HEK293T (cell line): ENCODE data around the gene NTN3.

Experiments used
- CTCF ChIA-PET: fragments of 350-600 bp; formaldehyde crosslinking; extraction: SDS; loops from one replicate; lab custom pipeline; 2021; ENCODE audit warnings: antibody characterized with exemption, inconsistent platforms; lab: Yijun Ruan, JAX
- POLR2A ChIA-PET: fragments of 350-600 bp; formaldehyde crosslinking; extraction: SDS; loops from one replicate; lab custom pipeline; 2020; ENCODE audit warnings: antibody characterized with exemption, inconsistent platforms; lab: Yijun Ruan, JAX
- DNase-seq: peaks from one replicate; pipeline ENCODE4 v3.0.0; 2012; ENCODE audit warnings: mixed read lengths; ENCODE audit errors: extremely low spot score
- ARNT ChIP-seq: fragments of 450-650 bp; IDR thresholded peaks from 2 replicates; pipeline ENCODE4 v1.6.1; 2017; ENCODE audit warnings: mild to moderate bottlenecking
- BHLHE40 ChIP-seq: fragments of 450-650 bp; IDR thresholded peaks from 2 replicates; pipeline ENCODE4 v1.6.1; 2016; ENCODE audit warnings: mild to moderate bottlenecking, moderate library complexity, borderline replicate concordance
- CTBP1 ChIP-seq: fragments of 450-650 bp; IDR thresholded peaks from 2 replicates; pipeline ENCODE4 v1.6.1; 2016; ENCODE audit warnings: borderline replicate concordance
- ELF4 ChIP-seq: fragments of 450-650 bp; IDR thresholded peaks from 2 replicates; pipeline ENCODE4 v1.6.1; 2017; ENCODE audit warnings: antibody characterized with exemption
- FOXA1 ChIP-seq: fragments of 450-650 bp; IDR thresholded peaks from 2 replicates; pipeline ENCODE4 v1.6.1; 2016; ENCODE audit warnings: mild to moderate bottlenecking
- FOXK2 ChIP-seq: fragments of 450-650 bp; IDR thresholded peaks from 2 replicates; pipeline ENCODE4 v1.6.1; 2016; ENCODE audit warnings: mild to moderate bottlenecking
- FOXM1 ChIP-seq: fragments of 450-650 bp; IDR thresholded peaks from 2 replicates; pipeline ENCODE4 v1.6.1; 2017; ENCODE audit warnings: mild to moderate bottlenecking, borderline replicate concordance
- HDGF ChIP-seq: fragments of 450-650 bp; IDR thresholded peaks from 2 replicates; pipeline ENCODE4 v1.6.1; 2017; ENCODE audit warnings: antibody characterized with exemption, borderline replicate concordance
- L3MBTL2 ChIP-seq: fragments of 450-650 bp; conservative IDR thresholded peaks from 2 replicates; pipeline ENCODE4 v1.6.1; 2016; ENCODE audit warnings: mild to moderate bottlenecking
- LEF1 ChIP-seq: fragments of 450-650 bp; IDR thresholded peaks from 2 replicates; pipeline ENCODE4 v1.6.1; 2017; ENCODE audit warnings: mild to moderate bottlenecking, borderline replicate concordance
- NFRKB ChIP-seq: fragments of 450-650 bp; IDR thresholded peaks from 2 replicates; pipeline ENCODE4 v1.6.1; 2016; ENCODE audit warnings: mild to moderate bottlenecking, moderate library complexity
- SP1 ChIP-seq: fragments of 450-650 bp; IDR thresholded peaks from 2 replicates; pipeline ENCODE4 v1.6.1; 2017
- SUZ12 ChIP-seq: fragments of 450-650 bp; IDR thresholded peaks from 2 replicates; pipeline ENCODE4 v1.6.1; 2016; ENCODE audit warnings: mild to moderate bottlenecking
- TARDBP ChIP-seq: fragments of 450-650 bp; IDR thresholded peaks from 2 replicates; pipeline ENCODE4 v1.6.1; 2016
- ZNF384 ChIP-seq: fragments of 450-650 bp; IDR thresholded peaks from 2 replicates; pipeline ENCODE4 v1.6.1; 2016
- TF ChIP-seq, protein P1 (sequence below): fragments of 450-650 bp; IDR thresholded peaks from 2 replicates; pipeline ENCODE4 v1.6.1; 2016

Gene NTN3

DNA sequence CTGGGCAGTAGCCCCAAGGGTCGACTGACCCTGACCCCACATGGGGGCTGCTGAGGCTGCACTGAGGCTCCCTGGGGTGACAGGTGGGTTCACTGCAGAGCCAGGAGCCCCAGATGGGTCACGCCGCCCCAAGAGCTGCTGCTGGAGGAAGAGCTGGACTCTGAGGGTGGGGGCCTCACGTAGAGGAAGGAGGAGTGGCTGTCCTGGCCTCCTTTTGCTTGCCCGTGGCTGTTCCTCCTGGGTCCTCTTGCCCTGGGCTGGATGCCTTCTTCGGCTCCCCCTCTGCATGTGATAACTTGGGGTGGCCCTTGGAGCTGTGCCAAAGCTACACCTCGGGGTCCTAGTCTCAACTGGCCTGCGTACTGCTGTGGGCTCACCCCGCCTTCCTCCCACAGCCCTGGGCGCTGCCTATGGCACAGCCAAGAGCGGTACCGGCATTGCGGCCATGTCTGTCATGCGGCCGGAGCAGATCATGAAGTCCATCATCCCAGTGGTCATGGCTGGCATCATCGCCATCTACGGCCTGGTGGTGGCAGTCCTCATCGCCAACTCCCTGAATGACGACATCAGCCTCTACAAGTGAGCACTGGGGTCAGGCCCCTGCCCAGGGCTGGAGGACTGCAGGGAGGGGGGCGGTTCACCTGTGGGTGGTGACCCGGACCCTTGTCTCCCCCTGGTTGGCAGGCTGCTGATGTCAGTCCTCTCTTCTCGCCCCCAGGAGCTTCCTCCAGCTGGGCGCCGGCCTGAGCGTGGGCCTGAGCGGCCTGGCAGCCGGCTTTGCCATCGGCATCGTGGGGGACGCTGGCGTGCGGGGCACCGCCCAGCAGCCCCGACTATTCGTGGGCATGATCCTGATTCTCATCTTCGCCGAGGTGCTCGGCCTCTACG, 48.0 kb downstream of the NTN3 start:
- DNase-seq: no peak
- TF ChIP-seq FOXA1: no peak
- TF ChIP-seq, protein P1, sequence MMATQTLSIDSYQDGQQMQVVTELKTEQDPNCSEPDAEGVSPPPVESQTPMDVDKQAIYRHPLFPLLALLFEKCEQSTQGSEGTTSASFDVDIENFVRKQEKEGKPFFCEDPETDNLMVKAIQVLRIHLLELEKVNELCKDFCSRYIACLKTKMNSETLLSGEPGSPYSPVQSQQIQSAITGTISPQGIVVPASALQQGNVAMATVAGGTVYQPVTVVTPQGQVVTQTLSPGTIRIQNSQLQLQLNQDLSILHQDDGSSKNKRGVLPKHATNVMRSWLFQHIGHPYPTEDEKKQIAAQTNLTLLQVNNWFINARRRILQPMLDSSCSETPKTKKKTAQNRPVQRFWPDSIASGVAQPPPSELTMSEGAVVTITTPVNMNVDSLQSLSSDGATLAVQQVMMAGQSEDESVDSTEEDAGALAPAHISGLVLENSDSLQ: no peak
- no peak for TF ChIP-seq HDGF
- TF ChIP-seq FOXK2: no peak
- TF ChIP-seq L3MBTL2: no peak
- no peak for TF ChIP-seq NFRKB
- POLR2A ChIA-PET: interaction anchor here (0.9 to 1.8 kb wide), 4 partner anchors 12 to 50 kb away, joined by 4 to 8 read pairs (median 4); partner anchors contain the start of gene CEMP1
- CTCF ChIA-PET: no interaction called here

DNA sequence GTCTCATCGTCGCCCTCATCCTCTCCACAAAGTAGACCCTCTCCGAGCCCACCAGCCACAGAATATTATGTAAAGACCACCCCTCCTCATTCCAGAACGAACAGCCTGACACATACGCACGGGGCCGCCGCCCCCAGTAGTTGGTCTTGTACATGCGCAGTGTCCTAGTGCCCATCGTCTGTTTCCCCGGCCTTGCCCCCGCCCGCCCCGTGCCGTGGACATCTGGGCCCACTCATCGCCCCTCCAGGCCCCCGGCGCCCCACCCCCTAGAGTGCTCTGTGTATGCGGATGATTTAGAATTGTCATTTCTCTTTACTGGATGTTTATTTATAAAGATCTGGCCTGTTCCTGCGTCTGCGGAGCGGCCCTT, 48.6 kb downstream of the NTN3 start:
- ChIA-PET CTCF (interaction anchor here (0.6 kb wide), 1 partner anchor 211 kb away, joined by 4 read pairs; no protein-coding TSS in a partner anchor), POLR2A (interaction anchor here (0.9 to 1.8 kb wide), 6 partner anchors 9 to 83 kb away, joined by 3 to 8 read pairs (median 5); partner anchors contain the start of gene CEMP1)
- no peak for DNase-seq

DNA sequence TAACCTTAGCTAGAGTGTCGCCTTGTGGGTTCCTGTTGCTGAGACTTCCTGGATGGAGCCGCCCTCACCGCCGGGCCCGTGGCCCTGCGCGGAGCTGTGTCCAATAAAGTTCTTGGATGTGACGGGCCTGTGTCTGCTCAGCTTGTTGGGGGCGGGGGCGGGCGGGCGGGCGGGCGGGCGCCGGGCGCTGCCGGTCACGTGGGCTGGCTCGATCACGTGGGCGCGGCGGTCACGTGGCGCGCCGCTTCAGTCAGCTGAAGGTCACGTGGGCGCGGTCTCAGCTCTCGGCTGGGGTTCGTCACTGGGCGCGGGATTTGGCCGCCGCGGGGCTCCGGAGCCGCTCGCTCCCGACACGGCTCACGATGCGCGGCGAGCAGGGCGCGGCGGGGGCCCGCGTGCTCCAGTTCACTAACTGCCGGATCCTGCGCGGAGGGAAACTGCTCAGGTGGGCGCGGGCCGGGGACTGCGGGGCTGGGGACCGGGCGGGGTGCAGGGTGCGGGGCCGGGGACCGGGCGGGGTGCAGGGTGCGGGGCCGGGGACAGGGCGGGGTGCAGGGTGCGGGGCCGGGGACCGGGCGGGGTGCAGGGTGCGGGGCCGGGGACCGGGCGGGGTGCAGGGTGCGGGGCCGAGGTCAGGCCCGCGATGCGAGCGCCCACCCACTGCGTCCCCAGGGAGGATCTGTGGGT, 49.1 kb downstream of the NTN3 start, which contains the start of gene AMDHD2:
AMDHD2 (plus strand) TSS at position 275 of the 687 bp plus-strand sequence; CDS start at position 363, 88 bp downstream.
- peak; percentile 90 for DNase-seq
- CTCF ChIA-PET: interaction anchor here (0.6 kb wide), 1 partner anchor 210 kb away, joined by 4 read pairs; no protein-coding TSS in a partner anchor
- POLR2A ChIA-PET: interaction anchor here (0.9 to 1.8 kb wide), 7 partner anchors 9 to 241 kb away, joined by 3 to 8 read pairs (median 5); partner anchors contain the start of gene CEMP1

More for the DNA sequence above, 48.6 kb downstream of the NTN3 start:
- TF ChIP-seq ZNF384 (no peak), ELF4 (no peak), LEF1 (no peak), SP1 (no peak)

DNA sequence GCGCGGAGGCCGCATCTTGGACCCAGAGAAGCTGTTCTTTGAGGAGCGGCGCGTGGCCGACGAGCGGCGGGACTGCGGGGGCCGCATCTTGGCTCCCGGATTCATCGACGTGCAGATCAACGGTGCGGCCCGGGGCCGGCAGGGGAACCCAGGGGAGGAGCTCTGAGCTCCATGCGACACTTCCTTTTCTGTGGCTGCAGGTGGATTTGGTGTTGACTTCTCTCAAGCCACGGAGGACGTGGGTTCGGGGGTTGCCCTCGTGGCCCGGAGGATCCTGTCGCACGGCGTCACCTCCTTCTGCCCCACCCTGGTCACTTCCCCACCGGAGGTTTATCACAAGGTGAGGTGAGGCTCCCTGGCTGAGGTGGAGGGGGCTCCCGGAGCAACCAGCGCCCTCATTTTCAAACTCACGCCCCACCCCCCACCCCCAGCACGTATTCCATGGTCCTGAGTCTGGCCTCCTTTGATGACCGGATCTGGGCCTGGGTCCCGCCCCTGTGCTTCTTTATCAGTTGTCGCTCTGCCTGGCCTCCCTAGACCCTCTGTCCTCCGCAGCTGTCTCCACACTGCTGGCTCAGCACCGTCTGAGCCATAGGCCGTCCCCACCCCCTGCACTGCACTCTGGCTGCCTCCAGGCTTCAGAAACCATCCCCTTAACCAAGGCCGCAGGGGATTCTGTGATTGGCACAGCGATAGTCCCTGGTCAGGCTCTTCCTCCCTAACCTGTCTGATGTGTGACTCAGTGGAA, 49.9 kb downstream of the NTN3 start:
- no peak for DNase-seq
- ChIA-PET CTCF (no interaction called here), POLR2A (interaction anchor here (0.9 to 1.8 kb wide), 7 partner anchors 8 to 242 kb away, joined by 3 to 8 read pairs (median 5); partner anchors contain the start of gene CEMP1)
- TF ChIP-seq FOXA1 (no peak), NFRKB (no peak), TARDBP (no peak)
- TF ChIP-seq, protein P1: peak; percentile 38; the same call in 1 of the 2 replicates

More for the DNA sequence above, 49.1 kb downstream of the NTN3 start, which contains the start of gene AMDHD2:
- TF ChIP-seq ARNT: no peak
- no peak for TF ChIP-seq NFRKB
- TF ChIP-seq FOXM1: no peak
- TF ChIP-seq SUZ12: no peak
- no peak for TF ChIP-seq L3MBTL2
- TF ChIP-seq, protein P1: no peak
- TF ChIP-seq LEF1: no peak
- TF ChIP-seq FOXK2: no peak
- TF ChIP-seq HDGF: no peak
- TF ChIP-seq FOXA1: no peak
- no peak for TF ChIP-seq BHLHE40
- no peak for TF ChIP-seq TARDBP
- TF ChIP-seq ZNF384: no peak
- TF ChIP-seq SP1: no peak
- no peak for TF ChIP-seq CTBP1
- TF ChIP-seq ELF4: no peak
